Mesendoderm (in vitro differentiated cells): ENCODE measurements around the gene WSB2.
"Not testable (repeated sequence)": the region's sequence is repeated elsewhere in the genome, so short reads cannot be mapped to it uniquely, and the experiment has no call there.

ENCODE experiments used
- DNase-seq: peaks from one replicate; pipeline ENCODE4 v3.0.0; 2013
- H2AK5ac ChIP-seq: 2 replicates; pipeline ENCODE4 v1.6.1; 2013; ENCODE audit warnings: low read length, inconsistent platforms
- H2BK120ac ChIP-seq: 2 replicates; pipeline ENCODE4 v1.6.1; 2013; ENCODE audit warnings: low read depth, mild to moderate bottlenecking, low read length, moderate library complexity, mixed read lengths
- H2BK15ac ChIP-seq: replicated peaks from 2 replicates; pipeline ENCODE4 v1.6.1; 2013; ENCODE audit warnings: low read depth, mild to moderate bottlenecking, moderate library complexity
- H2BK5ac ChIP-seq: 2 replicates; pipeline ENCODE4 v1.6.1; 2013; ENCODE audit warnings: low read length, inconsistent platforms
- H3K18ac ChIP-seq: 2 replicates; pipeline ENCODE4 v1.6.1; 2013; ENCODE audit warnings: mild to moderate bottlenecking, low read length, mixed read lengths
- H3K23ac ChIP-seq: one replicate; pipeline ENCODE4 v1.6.1; 2013; ENCODE audit warnings: low read length
- H3K27ac ChIP-seq: 2 replicates; pipeline ENCODE4 v1.5.1; 2013; ENCODE audit warnings: low read depth, mild to moderate bottlenecking, inconsistent platforms, low read length, moderate library complexity
- H3K27me3 ChIP-seq: 2 replicates; pipeline ENCODE4 v1.6.1; 2013; ENCODE audit warnings: low read length, control low read depth, mild to moderate bottlenecking, inconsistent platforms; ENCODE audit not compliant: insufficient read depth, poor library complexity
- H3K36me3 ChIP-seq: 2 replicates; pipeline ENCODE4 v1.6.1; 2013; ENCODE audit warnings: low read length, inconsistent platforms; ENCODE audit not compliant: control insufficient read depth, insufficient read depth
- H3K4ac ChIP-seq: one replicate; pipeline ENCODE4 v1.6.1; 2013; ENCODE audit warnings: low read depth, mild to moderate bottlenecking, low read length, moderate library complexity
- H3K4me1 ChIP-seq: 2 replicates; pipeline ENCODE4 v1.6.1; 2013; ENCODE audit warnings: low read depth, low read length, inconsistent platforms; ENCODE audit not compliant: control insufficient read depth
- H3K4me2 ChIP-seq: 2 replicates; pipeline ENCODE4 v1.6.1; 2013; ENCODE audit warnings: low read length
- H3K4me3 ChIP-seq: 2 replicates; pipeline ENCODE4 v1.5.1; 2013; ENCODE audit warnings: mild to moderate bottlenecking, low read length
- H3K56ac ChIP-seq: one replicate; pipeline ENCODE4 v1.6.1; 2013; ENCODE audit warnings: low read length
- H3K79me1 ChIP-seq: 2 replicates; pipeline ENCODE4 v1.6.1; 2013; ENCODE audit warnings: low read length, inconsistent platforms
- H3K79me2 ChIP-seq: 2 replicates; pipeline ENCODE4 v1.6.1; 2013; ENCODE audit warnings: mild to moderate bottlenecking, low read length; ENCODE audit not compliant: control insufficient read depth, insufficient read depth
- H3K9ac ChIP-seq: 2 replicates; pipeline ENCODE4 v1.6.1; 2013; ENCODE audit warnings: low read length, inconsistent platforms
- H4K5ac ChIP-seq: one replicate; pipeline ENCODE4 v1.6.1; 2013; ENCODE audit warnings: low read length
- H4K8ac ChIP-seq: one replicate; pipeline ENCODE4 v1.6.1; 2013; ENCODE audit warnings: low read depth, mild to moderate bottlenecking, control low read depth, low read length, moderate library complexity
- WGBS: extraction: QIAGEN DNeasy Blood & Tissue Kit; methylation state at CpG from one replicate; pipeline ENCODE4 v1.1.7; 2013; ENCODE audit warnings: low lambda C conversion rate, missing lambda C conversion rate; ENCODE audit not compliant: insufficient coverage; ENCODE audit errors: extremely low coverage; 5-methylcytosine and 5-hydroxymethylcytosine counted together

Gene WSB2

GRCh38 chr12:118098401-118098800, 37.4 kb upstream of the WSB2 start:
- no CpG with 5 or more reads among the region's 3 CpGs for WGBS

GRCh38 chr12:118094039-118094438, 33.1 kb upstream of the WSB2 start:
- Histone ChIP-seq H2BK15ac (no peak overlapping the region), H3K4me1 (peaks cover 3% of the 10 kb centered on the region), H3K79me2 (peaks cover 2% of the 10 kb centered on the region), H3K18ac (no peak overlapping the region), H2BK120ac (no peak overlapping the region), H3K79me1 (no peaks in the 10 kb centered on the region), H3K27ac (no peak overlapping the region), H4K5ac (no peak overlapping the region), H2AK5ac (no peak overlapping the region), H3K23ac (no peak overlapping the region), H3K27me3 (no peaks in the 10 kb centered on the region), H3K56ac (no peak overlapping the region), H3K4ac (no peak overlapping the region), H3K9ac (no peak overlapping the region), H3K4me3 (no peak overlapping the region), H2BK5ac (no peak overlapping the region), H4K8ac (no peak overlapping the region), H3K36me3 (peaks cover 1% of the 10 kb centered on the region), H3K4me2 (no peak overlapping the region)
- WGBS = no CpG with 5 or more reads among the region's 3 CpGs
- no peak for DNase-seq

More at GRCh38 chr12:118098401-118098800, 37.4 kb upstream of the WSB2 start:
- Histone ChIP-seq H3K27ac (no peak overlapping the region), H3K79me2 (peaks cover 11% of the 10 kb centered on the region), H3K4me2 (no peak overlapping the region), H2AK5ac (no peak overlapping the region), H3K27me3 (no peaks in the 10 kb centered on the region), H3K56ac (no peak overlapping the region), H3K18ac (no peak overlapping the region), H2BK120ac (no peak overlapping the region), H3K4me1 (peaks cover 8% of the 10 kb centered on the region), H3K4ac (no peak overlapping the region), H4K8ac (no peak overlapping the region), H4K5ac (no peak overlapping the region), H2BK5ac (no peak overlapping the region), H3K23ac (no peak overlapping the region), H3K4me3 (no peak overlapping the region), H3K9ac (no peak overlapping the region), H3K79me1 (no peaks in the 10 kb centered on the region), H3K36me3 (peaks cover 1% of the 10 kb centered on the region), H2BK15ac (no peak overlapping the region)
- DNase-seq = peak; percentile 40

GRCh38 chr12:118089782-118090181, 28.8 kb upstream of the WSB2 start:
- Histone ChIP-seq H3K56ac (no peak overlapping the region), H3K79me2 (peaks cover 3% of the 10 kb centered on the region), H2BK5ac (no peak overlapping the region), H3K4me3 (no peak overlapping the region), H3K4me1 (no peaks in the 10 kb centered on the region), H2AK5ac (no peak overlapping the region), H4K8ac (no peak overlapping the region), H3K36me3 (no peaks in the 10 kb centered on the region), H3K4me2 (no peak overlapping the region), H3K27ac (no peak overlapping the region), H2BK15ac (no peak overlapping the region), H2BK120ac (no peak overlapping the region), H4K5ac (no peak overlapping the region), H3K23ac (no peak overlapping the region), H3K9ac (no peak overlapping the region), H3K18ac (no peak overlapping the region), H3K79me1 (peaks cover 2% of the 10 kb centered on the region), H3K27me3 (no peaks in the 10 kb centered on the region), H3K4ac (no peak overlapping the region)
- no peak for DNase-seq
- no CpG with 5 or more reads among the region's 9 CpGs for WGBS

- Histone ChIP-seq H3K79me2 (no peaks in the 10 kb centered on the region), H3K18ac (no peak overlapping the region), H2BK120ac (no peak overlapping the region), H3K9ac (no peak overlapping the region), H3K27me3 (no peaks in the 10 kb centered on the region), H2BK5ac (no peak overlapping the region), H2BK15ac (no peak overlapping the region), H3K56ac (no peak overlapping the region), H3K79me1 (no peaks in the 10 kb centered on the region), H3K4ac (no peak overlapping the region), H3K4me3 (no peak overlapping the region), H3K27ac (no peak overlapping the region), H3K23ac (no peak overlapping the region), H2AK5ac (no peak overlapping the region), H3K4me1 (no peaks in the 10 kb centered on the region), H3K4me2 (no peak overlapping the region), H3K36me3 (peaks cover 2% of the 10 kb centered on the region), H4K8ac (no peak overlapping the region), H4K5ac (no peak overlapping the region)
- WGBS = no CpG with 5 or more reads among the region's 9 CpGs
- no peak for DNase-seq
Observed at GRCh38 chr12:118082161-118082560, 21.2 kb upstream of the WSB2 start.

- H3K27me3 ChIP-seq, H3K36me3 ChIP-seq, H2BK5ac ChIP-seq, DNase-seq, H3K4ac ChIP-seq, H3K79me1 ChIP-seq, H4K8ac ChIP-seq, H3K23ac ChIP-seq, H3K4me2 ChIP-seq, H3K27ac ChIP-seq, H4K5ac ChIP-seq, H3K56ac ChIP-seq, H3K4me3 ChIP-seq, H3K9ac ChIP-seq, H2AK5ac ChIP-seq, H3K4me1 ChIP-seq, H2BK120ac ChIP-seq, H3K79me2 ChIP-seq, H2BK15ac ChIP-seq, H3K18ac ChIP-seq: not testable (repeated sequence)
- no CpG with 5 or more reads among the region's 9 CpGs for WGBS
Observed at GRCh38 chr12:118081521-118081920, 20.5 kb upstream of the WSB2 start.

GRCh38 chr12:118073768-118074167, 12.8 kb upstream of the WSB2 start:
- Histone ChIP-seq H4K5ac (no peak overlapping the region), H2AK5ac (no peak overlapping the region), H3K4ac (no peak overlapping the region), H3K27ac (no peak overlapping the region), H2BK5ac (no peak overlapping the region), H3K4me3 (no peak overlapping the region), H4K8ac (no peak overlapping the region), H3K79me2 (no peaks in the 10 kb centered on the region), H3K4me1 (no peaks in the 10 kb centered on the region), H3K4me2 (no peak overlapping the region), H3K56ac (no peak overlapping the region), H3K23ac (no peak overlapping the region), H2BK120ac (no peak overlapping the region), H2BK15ac (no peak overlapping the region), H3K27me3 (no peaks in the 10 kb centered on the region), H3K79me1 (no peaks in the 10 kb centered on the region), H3K9ac (no peak overlapping the region), H3K18ac (no peak overlapping the region), H3K36me3 (peaks cover 6% of the 10 kb centered on the region)
- no CpG with 5 or more reads among the region's 4 CpGs for WGBS
- DNase-seq = peak; percentile 35
